HG03064 (cell line): ENCODE results near the gene CHST10.

Experiments used
- ATAC-seq: cut with Tn5 transposase; IDR thresholded peaks from one replicate; pipeline ENCODE4 v1.9.1; 2021; ENCODE audit warnings: low read depth; ENCODE audit not compliant: unreplicated experiment

CHST10 gene

DNA sequence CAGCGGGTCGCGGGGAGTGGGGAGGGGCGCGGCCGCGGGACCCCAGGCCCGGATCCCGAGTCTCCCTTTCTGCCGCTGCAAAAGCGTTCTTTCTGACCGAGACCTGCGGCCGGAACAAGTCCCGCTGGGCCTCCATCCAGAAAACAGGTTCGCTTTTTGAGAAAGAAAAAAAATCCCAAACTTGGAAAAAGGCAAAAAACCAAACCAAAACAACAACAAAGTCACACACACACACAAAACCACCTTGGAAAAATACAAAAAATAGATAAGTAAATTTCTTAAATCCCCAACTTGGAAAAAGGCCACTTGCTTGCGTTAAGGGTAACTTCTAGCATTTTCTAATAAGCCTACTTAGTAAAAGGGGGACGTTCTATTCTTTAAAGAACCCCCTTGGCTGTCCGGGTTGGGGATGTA lies 250 bp upstream of the CHST10 start:
- no peak for ATAC-seq

DNA sequence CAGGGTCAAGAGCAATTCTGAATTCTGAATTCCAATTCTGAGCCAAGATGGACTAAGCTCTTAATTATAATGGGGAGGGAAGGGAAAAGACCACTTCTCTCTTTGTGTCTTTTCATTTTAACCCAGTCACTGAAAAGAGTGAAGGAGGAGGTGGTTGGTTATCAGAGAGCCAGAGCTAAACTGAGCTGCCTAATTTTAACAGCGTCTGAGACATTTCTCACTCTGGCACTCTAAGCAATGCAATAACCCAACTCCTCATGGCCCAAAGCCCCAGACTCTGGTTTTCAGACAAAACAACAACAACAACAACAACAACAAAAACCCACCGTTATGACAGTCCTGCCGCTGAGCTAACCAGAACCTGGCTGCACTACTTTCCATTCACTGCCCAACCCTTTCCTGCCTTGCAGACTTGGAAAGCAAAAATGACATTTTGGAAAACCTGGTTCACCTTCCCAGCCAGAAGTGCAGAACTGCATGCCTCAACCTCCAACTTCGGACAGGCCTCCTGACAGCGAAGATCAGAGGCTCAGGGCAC lies 1.0 kb downstream of the CHST10 start:
- no peak for ATAC-seq

DNA sequence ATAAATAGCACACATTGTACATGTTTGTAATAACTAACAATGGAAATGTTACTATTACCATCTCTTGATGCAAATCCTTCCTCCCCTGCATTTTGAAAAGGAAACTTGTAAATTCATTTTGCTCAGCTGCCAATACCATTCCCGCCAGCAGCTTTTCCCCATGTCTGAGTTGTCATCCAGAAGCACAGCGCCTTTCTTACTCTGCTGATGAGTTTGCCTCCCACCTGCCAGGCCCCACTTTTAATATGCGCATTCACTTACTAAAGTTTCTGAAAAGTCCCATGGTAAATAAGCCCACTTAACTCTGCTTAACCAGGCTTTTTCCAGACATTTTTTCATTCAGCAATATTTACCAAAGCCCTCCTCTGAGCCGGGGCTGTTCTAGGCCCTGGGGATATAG lies 3.9 kb downstream of the CHST10 start:
- no peak for ATAC-seq

DNA sequence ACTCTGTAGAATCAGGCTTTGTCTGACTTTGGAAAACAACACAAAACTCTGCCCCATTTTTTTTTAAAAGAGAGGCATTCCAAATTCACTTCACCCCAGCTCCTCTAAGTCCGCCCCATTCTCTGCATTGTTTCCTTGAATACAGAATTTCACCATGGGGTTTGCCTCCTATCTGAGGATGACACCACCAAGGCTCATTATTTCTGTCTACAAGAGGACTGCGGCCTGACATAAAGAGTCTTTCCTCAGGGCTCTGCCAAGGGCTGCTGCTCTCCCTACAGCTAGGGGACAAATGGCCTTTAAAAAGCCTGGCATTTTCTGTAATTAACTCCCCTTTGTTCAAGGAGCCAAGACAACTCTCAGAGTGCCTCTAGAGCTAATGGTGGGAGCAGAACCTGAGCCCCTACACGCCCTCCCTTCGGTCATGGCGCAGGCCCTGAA lies 4.6 kb downstream of the CHST10 start:
- no peak for ATAC-seq

DNA sequence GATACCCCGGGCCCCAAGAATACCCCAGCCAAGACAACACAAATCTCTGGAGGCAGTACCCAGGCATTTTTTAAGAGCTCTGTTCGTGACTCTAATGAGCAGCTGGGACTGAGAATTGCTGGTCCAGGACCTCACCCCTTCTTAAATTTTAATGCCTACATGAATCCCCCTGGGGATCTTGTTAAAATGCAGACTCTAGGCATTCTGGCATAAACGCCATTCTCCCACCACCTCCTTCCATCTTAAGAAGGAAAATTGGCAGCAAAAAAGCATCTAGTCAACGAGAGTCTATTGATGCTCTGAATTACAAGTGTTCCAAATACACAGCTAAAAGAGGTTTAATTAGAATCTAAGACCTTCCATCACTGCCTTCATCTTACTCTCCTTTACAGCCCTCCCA lies 5.0 kb downstream of the CHST10 start:
- ATAC-seq, result no peak

DNA sequence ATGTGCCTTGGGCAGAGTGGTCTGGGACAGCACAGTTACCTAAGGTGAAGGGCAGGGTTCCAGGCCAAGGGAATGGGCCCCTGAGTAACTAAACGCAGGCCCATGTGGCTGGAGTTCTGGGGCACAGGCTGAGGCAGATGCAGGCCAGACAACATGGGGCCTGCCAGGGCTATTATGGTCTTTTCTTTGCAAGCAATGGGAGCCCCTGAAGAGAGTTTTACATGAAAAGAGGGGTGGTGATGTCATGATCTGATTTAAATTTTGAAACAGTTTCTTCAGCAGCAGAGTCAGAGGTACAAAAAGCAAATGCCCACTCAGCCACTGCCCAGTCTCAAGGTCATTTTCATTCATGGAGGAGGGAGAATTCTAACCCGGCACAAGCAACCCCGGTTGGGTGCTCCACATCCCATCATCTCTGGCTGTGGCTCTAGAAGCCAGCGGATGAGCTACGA lies 5.6 kb downstream of the CHST10 start:
- ATAC-seq, result no peak

DNA sequence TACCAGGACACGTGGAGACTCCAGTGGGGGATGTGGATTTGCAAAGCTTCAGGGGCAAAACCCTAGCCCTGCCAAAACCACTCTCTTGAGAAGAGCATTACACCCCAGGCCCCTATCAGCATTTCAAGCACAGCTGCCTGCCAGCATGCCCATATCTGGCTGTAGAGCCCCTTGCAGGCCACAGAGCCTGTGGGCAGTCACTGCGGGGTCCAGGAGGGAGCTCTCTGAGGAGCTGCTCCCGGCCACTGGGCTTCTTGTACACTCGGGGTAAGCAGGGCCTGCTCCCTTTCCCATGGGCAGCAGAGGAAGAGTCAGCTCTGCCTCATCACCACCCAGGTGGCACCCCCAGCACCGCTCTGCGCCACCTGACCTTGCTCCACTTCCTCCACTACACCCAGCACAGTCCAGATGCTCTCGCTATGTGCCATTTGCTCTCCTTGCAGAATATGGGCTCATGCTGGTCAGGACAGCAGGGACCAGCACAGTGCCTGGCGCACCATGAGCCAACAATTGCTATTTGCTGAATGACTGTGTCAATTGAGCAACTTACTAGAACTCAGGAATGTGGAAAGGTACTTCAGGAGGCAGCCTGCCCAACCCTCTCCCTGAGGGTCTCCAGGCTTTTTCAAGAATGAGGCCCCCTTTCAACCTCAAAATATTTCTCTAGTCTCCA lies 7.4 kb downstream of the CHST10 start:
- no peak for ATAC-seq

DNA sequence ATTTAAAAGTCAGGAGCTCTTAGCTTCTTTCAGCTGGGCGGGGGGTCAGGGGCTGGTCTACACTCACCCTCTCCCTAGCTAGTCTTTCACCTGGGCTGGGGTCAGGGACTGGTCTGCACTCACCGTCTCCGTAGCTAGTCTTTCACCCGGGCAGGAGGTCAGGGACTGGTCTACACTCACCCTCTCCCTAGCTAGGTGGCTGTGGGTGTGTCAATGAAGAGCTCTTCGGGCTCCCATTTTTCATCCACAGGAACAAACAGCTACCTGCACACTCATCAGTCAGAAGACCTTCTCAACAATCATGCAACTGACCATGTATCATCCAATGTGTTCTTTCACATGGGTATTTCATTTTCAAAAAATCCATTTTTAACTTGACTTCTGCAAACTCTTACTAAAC lies 8.0 kb downstream of the CHST10 start:
- ATAC-seq, result no peak

DNA sequence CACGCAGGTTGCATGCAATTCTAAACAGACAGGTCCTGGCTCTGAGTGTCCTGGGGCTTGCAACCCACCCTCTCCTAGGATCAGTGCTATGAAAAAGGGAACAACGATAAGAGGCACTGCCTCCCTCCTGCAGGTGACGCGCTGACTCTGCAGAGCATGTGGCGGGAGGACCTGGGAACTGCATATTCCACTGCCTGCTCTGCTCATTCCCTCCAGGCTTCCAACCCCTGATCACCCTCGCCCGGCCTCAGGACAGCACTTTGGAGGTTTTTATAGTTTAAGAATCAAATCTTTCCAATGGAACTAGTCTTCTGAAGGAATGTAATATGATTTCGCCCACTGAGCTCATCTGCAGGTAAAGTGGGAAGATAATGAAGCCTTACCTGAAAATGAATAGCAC lies 8.5 kb downstream of the CHST10 start:
- no peak for ATAC-seq

DNA sequence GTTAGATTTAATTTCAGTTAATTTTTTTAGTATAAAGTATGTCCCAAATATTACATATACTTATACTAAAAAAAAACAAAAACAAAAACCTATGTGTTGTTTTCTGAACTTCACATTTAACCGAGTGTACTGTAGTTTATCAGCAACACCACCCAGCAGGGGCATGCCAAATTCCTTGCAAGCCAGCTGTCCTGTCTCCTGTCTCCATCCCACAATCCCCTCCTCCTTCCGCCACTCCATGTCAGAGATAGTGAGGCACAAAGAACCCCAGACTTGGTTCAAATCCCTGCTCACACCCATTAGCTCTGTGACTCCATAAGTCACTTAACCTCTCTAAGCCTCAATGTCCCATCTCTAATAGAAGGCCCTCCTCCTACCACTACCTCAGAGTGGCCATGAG lies 9.4 kb downstream of the CHST10 start:
- ATAC-seq, result no peak

DNA sequence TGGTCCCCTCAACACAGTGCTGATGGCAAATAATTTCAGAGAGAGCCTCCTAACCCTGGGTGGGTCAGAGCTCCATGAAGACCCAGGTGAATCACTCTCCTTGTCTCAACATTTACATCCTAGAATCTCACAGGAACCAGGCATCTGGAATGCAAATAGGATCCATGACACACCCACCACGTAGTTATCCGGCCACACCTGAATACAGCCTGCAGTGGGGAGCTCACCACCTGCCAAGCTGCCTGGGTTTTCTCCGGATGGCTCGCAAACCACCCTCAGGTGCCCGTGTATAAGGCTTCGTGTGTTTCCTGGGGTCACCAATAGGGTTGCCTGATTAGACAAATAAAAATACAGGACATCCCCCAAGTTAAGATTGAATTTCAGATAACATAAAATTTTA lies 9.9 kb downstream of the CHST10 start:
- no peak for ATAC-seq

DNA sequence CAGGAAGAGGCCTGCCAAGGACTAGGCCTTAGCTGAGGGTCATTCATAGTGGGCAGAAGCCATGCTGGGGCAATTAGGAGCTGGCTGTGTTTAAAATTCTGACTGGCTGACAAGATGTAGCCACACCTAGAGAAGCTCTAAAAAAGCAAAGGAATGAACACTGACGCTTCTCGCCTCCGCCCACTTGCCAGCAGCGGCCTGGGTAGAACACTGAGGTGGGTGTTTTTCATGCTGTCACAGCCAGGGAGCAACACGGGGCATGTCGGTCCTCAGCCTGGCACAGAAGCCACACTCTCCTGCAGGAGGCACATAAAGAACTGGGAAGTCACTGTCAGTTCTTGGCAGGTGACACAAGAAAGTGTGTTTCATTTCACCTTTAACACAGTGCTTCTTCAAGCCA lies 10.4 kb downstream of the CHST10 start:
- ATAC-seq, result no peak

DNA sequence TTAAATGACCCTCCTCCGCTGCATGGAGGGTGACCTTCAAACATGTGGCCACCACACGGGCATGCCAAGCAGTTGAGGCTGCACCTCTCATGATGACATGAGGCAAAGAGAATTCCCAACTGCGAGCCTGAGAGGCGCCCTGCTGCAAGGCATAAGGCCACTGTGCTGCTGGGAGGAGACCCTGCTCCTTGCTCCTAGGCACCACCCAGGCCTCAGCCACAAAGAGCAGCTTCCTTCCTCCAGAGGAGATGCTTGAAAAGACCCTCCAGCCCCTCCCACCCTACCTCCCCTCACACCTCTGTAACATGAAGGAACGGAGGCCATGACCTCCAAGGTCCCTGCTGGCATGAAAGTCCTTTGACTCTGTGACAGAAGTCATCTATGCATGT lies 11.4 kb downstream of the CHST10 start:
- no peak for ATAC-seq

DNA sequence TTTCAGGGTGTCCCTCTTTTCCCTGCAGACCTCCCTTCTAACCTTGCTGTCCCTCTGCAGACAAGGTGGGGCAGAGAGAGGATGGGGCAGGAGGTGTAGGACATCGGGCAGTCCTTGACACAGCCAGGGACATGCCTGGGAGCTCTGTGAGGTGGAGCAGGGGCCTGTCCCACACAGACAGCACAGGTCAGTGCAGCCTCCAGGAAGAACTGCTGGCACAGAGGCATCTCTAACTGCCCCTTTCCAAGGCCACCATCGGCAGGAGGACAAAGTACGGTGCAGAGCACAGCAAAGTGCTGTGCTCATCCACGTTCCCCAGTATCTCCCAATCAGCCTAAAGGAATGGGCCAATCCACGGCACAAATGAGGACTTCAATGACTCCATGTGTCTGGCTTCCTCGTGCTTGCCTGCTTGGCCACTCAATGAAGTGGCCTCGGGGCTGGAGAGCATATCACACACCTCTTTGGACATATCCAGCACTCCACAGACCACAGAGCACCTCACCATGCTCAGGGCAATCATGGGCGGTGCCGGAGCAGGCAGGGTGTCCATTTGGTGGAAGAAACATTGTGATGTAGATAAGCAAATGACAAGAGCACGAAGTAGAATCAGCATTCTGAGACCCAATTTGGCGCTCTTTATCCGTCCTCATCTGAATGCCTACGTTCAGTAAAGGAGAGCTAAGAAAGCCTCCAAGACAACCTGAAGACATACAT lies 11.9 kb downstream of the CHST10 start:
- no peak for ATAC-seq

DNA sequence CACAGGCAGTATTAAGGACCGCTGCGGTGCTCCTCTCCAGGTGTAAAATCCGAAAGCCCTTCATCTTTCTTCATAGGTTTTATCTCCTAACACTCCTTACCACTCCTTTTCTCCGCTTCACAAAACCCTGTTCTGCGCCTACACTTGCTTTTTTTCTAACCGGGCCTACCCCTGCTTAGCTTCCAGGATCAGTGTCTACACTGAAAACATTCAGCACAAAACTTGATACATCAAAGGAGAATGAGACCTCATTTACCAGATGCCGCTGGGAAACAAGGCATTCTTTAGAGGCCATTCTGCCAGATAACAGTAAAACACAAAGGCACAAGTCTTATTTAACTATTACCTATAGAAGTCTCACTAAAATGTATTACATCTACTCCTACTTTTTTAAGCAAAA lies 13.1 kb downstream of the CHST10 start:
- no peak for ATAC-seq

DNA sequence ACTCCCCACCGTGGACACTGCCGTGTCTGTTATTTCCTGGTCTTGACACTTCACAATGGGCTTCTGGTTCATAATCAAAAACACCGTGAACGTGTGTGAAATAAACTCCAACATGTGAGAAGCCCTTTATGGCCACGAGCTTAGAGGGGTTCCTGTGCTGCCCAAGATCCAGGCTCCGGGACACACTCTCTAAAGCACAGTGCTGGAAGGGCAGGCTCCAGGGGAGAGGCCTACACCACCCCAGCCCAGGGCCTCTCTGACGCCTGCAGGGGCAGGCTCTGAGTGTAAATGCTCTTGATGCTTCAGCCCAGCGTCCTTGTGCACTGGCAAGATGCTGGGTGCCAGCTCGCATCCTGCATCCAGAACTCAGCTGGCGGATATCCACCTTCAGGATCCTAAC lies 13.7 kb downstream of the CHST10 start:
- no peak for ATAC-seq

DNA sequence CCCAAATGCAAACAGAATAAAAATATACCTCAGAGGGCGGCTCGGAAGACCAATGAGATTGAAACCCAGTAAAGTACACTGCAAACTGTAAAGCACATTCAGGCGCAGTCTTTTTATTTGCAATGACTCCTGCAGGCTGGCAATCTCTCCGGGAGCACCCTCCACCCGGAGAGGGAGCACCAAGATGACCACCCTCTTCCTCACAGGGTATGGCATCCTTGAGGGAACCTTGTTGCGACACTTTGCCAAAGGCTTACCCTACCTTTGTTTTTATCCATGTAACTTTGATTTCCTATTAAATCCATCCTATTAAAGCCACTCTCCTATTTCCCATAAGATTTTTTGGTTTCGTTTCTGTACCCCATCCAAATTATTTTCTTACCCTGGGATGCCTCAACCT lies 16.2 kb downstream of the CHST10 start:
- ATAC-seq, result no peak

DNA sequence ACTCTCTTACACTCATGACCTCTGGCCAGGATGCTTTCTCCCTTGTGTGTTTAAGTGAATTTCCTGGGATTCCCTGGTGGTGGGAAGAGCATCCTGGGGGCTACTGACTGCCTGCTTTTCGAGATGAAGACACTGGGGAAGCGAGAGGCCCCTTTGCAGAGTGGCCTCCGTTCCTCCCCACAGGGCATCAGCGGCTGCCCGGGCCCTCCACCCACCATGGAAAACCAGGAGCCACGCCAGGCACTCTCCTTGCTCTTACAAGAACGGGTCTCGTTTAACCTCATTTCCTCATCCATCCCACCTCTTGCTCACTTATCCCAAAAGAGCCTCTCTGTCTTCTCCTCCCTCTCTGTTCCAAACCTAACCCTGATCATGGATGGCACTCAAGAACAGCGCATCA lies 17.8 kb downstream of the CHST10 start:
- ATAC-seq, result no peak

DNA sequence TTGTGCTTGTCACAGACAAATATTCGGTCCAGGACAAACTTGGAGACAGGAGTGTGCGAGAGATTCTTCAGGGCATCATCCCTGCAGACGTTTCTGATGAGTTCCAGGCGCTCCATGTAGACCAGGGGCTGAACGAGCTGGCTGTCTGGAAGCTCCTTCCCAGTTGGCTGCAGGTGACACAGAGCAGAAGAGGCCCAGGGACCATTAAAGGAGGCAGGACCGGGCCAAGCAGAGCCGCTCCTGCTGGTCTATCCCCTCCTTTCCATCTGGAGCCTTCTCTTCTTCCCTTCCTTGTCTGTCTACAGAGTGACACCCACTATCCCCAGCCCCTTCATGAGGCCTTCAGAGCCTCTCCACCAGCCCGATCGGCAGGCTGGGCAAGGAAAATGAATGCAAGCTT lies 19.5 kb downstream of the CHST10 start:
- ATAC-seq, result no peak

DNA sequence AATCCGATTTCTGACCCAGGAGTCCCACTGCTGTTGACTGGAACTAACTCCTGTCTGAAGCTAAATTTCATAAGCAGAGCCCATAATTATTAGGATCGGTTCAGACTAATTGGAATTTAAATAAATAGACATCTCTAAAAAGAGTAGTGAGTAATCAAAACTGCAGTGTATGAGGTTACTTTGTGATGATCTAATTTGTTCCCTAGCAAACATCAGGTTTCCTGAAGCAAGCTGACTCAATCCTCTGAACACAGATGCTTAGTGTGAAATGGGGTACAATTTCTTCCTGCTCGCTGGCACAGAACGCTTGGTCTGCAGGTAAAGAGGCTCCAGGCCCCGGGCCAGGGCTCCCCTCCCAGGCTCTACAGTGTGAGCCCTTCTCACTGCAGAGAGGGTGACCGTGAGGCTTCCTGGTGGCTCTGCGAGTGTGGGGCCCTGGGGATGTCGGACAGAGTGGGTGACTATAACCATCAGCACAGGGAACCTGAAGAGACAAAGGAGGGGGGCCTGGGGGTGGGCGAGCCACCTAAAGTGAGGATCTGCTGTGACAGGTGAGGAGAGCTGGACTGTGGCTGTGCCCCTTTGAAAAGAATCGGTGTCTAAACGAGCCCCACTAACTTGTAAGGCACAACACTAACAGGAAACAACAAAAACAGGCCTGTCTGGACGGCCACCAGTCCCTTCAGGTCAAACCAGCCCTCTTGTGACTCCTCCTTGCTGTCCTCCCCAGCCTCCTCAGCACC lies 20.2 kb downstream of the CHST10 start:
- no peak for ATAC-seq

DNA sequence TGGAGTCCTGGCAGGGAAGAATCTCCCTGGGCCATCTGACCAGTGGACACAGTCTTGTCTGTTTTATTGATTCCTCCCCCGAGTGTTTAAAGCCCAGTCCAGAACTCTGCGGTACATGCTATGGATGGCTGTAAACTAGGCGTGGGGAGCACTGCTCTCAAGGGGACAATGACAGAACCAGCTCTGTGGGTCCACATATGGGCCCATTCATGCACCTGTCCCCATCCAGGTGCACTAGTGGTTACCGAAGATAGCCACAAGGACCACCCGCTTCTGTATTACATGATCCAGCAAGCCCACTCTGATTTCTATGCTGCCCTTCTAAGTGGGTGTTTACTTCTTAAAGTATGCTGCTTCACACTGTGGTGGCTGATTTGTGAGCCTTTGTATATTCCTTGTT lies 21.0 kb downstream of the CHST10 start:
- ATAC-seq, result no peak
